HG02678 (cell line): ENCODE data around the gene FAM209A.
"Not testable (repeated sequence)": the region's sequence is repeated elsewhere in the genome, so short reads cannot be mapped to it uniquely, and the experiment has no call there.

Experiments used
- ATAC-seq: cut with Tn5 transposase; IDR thresholded peaks from one replicate; pipeline ENCODE4 v1.9.1; 2021; ENCODE audit warnings: mild to moderate bottlenecking, moderate library complexity; ENCODE audit not compliant: unreplicated experiment

The FAM209A gene, protein sequence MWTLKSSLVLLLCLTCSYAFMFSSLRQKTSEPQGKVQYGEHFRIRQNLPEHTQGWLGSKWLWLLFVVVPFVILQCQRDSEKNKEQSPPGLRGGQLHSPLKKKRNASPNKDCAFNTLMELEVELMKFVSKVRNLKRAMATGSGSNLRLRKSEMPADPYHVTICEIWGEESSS

DNA sequence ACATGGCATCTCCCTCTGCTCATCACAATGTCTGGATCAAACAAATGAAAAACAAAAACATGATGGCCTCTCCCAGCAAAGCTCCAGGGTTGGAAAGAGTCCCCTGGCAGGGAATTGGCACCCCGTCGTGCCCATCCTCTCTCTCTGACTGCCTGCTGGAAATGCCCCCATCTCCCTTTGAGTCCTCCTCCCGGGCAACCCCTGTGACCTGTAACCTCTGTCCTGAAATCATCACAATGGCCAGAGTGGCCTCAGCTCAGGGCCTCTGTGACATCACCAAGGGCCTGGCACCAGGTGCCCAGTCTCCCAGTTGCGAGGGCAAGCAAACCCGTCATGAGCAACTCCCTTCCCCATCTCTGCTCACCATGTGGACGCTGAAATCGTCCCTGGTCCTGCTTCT is at the start of gene FAM209A:
FAM209A (plus strand) TSS at position 301 of the 400 bp plus-strand sequence; CDS start at position 366, 65 bp downstream.
- not testable (repeated sequence) for ATAC-seq

DNA sequence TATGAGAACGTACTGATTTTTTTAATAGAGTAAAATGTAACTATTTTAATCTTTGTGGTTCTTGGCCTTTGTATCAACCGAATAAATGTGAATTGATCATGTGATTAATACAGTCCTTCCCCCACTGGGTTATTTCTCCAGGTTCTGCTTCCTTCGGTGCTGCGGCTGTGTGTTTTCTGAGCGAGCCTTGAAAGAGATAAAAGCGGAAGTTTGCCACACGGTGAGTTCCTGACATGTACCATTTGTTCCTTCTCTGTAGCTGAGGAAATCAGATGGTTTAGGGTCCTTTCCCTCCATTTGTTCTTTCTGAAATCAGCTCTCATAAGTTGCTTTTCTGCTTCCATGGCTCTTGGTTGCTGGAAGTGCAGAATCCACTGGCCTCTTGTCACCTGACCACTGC is 40.6 kb upstream of the FAM209A start:
- no peak for ATAC-seq

DNA sequence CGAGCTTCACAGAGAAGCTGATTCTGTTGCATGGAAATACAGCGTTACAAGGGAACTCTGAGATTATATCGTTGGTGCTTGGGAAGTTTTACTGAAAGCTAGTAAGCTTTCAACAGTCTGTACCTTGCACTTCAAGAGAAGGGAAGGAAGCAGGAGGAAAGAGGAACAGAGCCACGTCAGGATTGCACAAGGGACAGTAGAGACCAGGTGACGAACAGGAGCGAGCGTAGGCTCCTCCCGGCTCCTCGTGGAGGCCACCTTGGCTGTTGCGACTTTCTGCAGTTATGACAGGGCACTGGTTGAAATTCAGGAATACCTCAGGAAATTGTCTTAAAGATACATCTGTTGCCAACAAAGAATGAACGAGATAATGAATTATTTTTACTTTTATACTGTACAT is 37.3 kb upstream of the FAM209A start:
- no peak for ATAC-seq

DNA sequence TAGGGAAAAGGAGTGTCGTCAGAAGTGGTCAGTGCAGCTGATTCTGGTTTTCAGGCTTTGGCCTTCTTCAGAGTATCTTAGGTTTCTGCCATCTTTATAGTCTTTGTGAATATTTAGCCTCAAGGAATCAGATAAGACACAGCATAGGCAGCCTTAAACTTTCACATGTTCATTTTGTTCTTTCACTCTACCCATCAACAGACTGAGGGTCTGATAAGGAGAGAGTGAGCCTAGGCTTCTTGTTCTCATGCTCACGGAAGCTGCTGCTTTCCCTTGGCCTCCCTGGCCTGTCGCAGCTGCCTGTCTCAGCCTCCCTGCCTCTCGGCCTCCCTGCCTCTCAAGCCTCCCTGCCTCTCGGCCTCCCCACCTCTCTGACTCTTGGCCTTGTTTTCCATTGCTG is 36.0 kb upstream of the FAM209A start:
- ATAC-seq: no peak

DNA sequence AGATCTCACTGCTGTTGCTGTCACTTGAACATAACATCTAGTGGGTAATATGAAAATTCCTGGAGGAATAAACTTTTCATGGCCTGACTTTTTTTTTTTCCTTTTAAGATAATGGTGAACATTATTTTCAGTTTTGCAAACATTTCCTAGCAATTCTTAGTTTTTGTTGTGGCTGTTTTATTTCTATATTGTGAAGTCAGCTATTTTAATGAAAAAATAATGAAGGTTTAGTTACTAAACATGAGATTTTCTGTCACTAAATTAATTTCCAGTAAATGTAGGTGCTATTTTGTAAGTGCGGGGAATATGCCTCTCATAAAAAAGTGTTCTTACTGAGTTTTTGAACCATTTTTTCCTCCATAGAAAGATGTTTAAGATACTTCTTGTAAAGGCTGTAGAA is 23.4 kb upstream of the FAM209A start:
- no peak for ATAC-seq

DNA sequence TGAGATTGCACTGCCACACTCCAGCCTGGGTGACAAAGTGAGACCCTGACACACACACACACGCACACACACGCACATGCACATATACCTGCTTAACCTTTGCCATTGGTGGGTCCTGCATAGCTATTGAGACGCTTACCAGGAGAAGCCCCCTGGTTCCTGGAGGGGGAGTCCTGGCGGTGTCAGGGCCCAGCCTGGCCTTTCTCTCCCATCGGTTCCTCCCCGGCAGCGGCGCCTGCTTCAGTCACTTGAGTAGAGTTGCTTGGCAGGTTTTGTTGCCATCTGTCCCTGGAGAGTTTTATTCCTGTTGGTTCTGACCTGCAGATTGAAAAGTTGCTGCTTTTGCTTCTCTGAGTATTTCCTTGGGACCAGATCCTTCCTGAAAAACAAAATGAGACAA is 20.6 kb upstream of the FAM209A start:
- ATAC-seq: no peak

DNA sequence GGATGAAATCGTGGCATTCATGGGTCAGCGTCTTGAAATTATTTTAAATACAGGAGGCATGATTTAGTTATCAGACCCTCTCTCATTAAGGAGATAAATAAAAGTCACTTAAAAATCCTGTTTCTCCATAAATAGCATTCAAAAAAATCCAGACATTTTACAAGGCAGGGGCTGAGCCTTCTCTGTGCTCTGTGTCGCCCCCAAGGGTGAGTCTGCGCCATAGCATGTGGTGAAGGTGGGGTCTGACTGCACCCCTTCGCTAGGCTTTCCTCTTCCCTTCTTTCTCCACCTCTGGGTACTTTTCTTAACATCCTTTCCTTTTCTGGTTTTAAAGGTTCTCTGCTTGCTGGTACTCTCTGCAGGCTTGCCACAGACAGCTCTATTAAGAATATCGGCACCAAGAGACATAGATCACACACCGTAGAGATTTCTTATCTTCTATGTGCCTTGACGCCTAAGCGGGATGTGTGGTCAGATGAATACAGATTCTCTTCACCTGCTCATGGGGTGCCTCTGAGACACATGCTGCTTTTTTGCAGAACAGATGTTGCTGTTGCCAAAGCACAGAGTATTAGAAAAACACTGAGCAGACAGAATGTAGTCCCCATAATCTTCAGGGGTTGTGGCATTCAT is 20.1 kb upstream of the FAM209A start:
- no peak for ATAC-seq

DNA sequence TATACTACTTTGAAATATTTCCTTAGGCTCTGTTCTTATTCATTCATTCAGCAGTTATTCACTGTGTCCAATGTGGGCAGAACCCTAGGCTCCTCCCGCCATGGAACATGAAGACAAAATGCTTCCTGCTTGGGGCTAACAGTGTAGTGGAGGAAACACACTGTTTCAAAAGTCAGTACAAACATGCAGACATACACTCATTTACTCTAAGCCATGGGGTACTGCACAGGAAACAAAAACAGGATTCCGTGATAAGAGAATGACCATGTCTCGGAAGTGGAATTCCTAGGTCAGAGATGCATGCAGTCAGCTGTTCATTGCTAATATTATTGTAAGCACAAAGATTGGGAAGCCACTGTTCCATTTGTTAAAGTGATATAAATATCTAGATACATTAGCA is 18.4 kb upstream of the FAM209A start:
- ATAC-seq: no peak

DNA sequence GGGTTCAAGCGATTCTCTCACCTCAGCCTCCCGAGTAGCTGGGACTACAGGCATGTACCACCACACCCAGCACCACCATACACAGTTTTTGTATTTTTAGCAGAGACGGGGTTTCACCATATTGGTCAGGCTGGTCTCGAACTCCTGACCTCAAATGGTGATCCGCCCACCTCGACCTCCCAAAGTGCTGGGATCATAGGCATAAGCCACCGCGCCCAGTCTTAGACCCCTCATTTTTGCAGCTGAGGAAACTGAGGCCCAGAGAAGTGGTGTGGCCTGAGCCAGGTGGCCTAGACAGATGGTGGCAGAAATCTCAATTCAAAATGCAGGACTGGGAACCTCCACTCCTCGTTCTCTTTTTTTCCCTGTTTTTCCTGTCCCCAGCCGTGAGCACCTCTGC is 12.6 kb upstream of the FAM209A start:
- no peak for ATAC-seq

DNA sequence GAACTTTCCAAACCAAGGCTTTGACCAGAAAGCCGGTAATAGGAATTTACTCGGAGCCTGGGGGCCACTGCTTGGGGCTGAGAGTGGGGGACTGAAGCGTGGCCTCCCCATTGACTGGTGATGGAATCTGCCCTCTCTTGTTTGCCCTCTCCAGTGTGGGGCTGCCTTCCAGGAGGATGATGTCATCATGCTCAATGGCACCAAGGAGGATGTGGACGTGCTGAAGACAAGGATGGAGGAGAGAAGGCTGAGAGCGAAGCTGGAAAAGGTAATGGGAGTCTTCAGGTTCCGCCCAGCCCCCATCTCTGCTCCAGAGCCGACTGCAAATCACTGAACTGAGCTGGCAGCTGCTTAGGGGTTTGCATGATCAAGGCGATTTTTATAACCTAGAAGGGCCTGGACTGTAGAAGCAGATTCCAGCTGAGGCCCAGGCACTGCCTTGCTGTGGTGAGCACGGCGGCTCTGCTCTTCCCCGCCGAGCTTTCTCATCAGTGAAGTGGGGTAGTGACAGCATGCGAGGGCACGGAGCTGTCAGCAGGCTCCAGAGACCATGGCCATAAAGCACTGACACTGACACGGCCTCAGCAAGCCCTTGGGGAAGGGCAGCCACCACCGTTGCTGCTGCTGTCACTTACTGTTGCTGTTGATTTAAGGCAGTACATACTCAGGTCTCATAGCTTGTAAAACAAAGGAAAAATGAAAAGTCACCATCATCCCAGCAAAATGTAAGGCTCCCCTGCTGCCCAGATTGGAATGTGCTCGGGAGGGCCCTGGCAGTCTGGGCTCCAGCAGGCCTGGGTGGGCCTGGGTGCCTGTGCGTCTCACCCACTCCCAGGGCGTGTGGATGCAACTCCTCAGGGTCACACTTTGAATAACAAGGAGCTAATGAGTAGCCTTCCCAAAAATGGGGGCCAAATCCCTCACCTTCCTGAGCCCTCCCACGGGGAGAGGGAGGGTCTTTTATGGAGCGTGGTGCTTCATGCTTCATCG is 11.1 kb upstream of the FAM209A start:
- ATAC-seq: no peak

DNA sequence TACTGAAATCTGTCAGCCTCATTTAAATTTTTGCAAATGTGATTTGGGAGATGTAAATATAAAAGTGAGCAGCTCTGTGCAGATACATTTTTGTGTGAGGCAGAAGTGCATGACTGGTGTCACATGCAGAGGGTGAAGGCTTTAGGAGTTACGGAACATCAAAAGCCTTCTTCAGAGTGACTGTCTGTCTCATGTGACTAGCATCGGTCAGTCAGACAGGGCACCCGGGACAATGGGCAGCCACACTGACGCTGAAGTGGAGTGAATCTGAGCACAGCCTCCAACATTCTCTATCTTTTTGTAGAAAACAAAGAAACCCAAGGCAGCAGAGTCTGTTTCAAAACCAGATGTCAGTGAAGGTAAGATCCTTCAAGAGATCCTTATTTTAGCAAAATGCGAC is 7.9 kb upstream of the FAM209A start:
- no peak for ATAC-seq

DNA sequence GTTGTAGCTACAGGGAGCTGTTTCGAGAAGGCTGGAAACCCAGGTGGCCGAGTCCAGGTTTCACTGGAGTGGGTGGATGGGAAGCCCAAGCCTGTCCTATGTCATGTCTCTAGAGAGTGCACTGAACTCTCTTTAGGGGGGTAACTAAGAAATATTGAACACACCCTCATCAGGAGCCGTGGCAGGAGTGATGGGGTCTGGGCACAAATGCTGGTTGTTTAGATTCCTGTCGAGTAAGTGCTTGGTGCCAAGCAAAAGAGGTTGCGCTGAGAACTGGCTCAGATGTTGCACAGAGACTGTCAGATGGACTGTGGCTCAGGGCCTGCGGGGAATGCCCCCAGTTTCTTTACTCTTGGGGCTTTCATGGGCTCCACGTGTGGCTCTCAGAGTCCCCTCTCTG is 7.3 kb upstream of the FAM209A start:
- no peak for ATAC-seq

DNA sequence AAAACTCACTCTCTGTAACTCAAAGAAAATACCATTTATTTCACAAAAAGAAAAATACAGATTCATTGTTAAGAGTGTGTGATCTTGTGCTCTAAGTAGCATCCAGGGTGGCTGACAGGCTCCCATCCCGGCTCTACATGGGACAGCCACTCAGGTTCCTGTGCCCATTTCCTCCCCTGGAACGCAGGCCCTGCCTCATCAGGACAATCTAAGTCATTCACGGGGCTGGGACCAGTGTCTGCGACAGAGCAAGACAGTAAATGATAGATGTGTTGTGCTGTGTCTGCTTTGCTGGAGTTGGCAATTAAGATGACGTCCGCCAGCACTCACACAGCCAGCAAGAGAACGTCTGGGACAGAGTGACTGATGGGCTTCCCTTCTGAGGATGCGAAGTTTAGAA is 6.9 kb upstream of the FAM209A start:
- no peak for ATAC-seq

DNA sequence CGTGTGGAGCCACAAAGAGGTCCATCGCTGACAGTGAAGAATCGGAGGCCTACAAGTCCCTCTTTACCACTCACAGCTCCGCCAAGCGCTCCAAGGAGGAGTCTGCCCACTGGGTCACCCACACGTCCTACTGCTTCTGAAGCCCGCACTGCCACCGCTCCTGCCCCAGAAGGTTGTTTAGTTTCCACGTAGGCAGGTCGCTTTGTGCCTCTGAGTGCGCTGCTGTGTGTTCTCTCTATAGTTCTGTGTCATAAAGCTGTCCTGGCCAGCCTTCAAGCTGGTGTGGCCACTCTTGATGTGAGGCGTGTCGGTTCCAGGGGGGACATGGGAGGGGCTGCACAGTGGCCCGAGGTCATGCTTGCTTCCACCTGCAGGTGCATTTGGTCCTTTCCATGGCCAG is 6.4 kb upstream of the FAM209A start:
- no peak for ATAC-seq

DNA sequence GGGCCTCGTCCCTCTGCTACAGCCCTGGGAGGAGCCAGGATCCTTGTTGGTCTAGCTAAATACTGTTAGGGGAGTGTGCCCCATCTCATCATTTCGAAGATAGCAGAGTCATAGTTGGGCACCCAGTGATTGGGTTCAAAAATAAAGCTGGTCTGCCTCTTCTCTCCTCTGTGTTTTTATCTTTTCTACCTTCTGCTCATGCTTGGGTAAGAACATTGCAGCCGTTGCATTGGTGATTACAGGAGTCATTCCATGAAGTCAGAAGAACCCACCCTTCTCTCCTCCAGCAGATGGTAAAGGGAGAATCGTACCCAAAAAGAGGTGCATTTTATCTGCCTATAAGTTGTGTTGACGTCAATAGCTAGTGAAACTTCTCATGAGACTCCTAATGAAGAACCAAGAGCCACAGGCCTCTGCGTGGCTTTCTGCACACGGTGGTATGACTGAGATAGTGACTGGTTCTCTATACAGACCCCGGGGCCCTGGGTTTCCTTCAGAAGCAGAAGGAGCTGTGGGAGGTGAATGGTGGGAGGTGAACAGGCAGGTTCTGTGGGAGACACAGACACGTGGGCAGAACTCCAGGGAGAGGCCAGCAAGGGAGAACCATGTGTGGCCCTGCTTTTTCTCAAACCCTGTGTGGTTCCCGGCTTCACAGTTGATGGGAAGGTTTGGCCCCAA is 5.7 kb upstream of the FAM209A start:
- no peak for ATAC-seq

DNA sequence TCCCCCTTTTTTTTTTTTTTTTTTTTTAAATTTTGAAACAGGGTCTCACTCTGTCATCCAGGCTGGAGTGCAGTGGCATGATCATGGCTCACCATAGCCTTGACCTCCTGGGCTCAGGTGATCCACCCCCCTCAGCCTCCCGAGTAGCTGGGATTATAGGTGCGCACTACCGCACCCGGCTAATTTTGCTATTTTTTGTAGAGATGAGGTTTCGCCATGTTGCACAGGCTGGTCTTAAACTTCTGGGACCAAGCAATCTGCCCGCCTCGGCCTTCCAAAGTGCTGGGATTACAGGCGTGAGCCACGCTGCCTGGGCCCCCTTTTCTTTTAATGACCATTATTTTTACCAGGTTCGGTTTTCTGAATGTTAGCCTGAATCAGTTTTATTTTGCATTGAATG is 5.0 kb upstream of the FAM209A start:
- ATAC-seq: no peak

DNA sequence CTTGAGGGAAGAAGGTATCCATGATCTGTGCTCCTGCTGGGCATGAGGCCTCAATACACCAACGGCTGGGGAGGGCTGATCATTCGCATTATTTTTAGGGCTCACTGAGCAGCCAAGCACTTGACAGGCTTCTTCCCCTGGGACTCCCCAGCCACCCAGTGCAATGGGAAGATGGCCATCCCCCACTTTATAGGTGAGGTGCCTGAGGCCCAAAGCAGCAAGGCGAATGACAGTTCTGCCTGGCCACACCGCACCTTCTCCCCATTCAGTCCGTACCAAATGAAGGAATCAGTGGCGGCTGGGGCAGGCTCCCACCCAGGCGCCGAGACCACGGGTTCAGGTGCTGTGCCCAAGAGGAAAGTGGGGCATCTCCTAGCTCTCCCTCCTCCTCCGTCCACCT is 4.4 kb upstream of the FAM209A start:
- ATAC-seq: no peak

DNA sequence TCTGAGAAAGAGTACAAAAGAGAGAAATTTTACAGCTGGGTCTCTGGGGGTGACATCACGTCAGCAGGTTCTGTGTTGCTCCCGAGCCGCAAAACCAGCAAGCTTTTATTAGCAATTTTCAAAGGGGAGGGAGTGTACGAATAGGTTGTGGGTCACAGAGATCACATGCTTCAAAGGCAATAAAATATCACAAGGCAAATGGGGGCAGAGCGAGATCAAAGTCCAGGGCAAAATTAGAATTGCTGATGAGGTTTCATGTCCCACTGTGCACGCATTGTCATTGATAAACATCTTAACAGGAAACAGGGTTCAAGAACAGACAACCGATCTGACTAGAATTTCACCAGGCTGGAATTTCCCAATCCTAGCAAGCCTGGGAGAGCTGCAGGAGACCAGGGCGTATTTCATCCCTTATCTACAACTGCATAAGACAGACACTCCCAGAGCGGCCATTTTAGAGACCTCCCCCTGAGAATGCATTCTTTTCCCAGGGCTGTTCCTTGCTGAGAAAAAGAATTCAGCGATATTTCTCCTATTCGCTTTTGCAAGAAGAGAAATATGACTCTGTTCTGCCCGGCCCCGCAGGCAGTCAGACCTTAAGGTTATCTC is 3.7 kb upstream of the FAM209A start:
- ATAC-seq: not testable (repeated sequence)

DNA sequence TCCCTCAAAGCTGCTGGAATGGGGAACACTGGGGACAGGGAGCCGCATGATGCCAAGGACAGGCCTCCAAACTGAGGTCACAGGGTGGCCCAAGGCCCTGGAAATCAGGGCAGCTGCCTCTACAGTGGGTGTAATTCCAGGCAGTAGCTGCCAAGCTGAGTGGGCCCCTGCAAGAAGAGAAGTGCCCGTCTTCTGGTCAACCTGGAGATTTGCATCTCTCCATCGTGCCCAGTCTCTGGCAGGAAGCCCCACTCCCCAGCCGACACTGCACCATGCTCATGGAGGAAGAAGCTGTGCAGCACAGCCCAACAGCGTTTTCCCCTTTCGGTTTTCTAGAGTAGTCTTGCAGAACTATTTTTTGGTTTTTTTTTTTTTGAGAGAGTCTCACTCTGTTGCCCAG is 2.2 kb upstream of the FAM209A start:
- ATAC-seq: no peak

DNA sequence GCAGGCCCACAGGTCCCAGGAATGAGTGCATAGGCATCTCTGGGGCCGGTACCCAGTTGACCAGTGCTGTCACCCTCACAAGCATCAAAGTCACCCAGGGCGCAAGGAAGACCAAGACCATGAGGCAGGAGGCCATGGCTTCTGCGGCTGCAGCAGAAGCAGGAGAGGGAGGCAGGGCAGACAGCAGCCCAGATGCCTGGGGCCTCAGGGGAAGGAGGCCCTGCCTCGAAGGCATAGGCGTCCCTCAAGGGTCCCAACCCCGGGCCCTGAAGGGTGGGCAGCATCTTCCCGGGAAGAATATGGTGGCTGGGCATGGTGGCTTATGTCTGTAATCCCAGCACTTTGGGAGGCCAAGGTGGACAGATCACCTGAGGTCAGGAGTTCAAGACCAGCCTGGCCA is 3.0 kb downstream of the FAM209A start:
- no peak for ATAC-seq

DNA sequence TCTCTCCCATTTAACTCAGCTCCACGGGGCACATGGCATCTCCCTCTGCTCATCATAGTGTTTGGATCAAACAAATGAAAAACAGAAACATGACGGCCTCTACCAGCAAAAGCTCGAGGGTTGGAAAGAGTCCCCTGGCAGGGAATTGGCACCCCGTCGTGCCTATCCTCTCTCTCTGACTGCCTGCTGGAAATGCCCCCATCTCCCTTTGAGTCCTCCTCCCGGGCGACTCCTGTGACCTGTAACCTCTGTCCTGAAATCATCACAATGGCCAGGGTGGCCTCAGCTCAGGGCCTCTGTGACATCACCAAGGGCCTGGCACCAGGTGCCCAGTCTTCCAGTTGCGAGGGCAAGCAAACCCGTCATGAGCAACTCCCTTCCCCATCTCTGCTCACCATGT is 8.4 kb downstream of the FAM209A start, which contains the start of gene FAM209B:
FAM209B (plus strand) TSS at position 301 of the 400 bp plus-strand sequence; CDS start at position 397, 96 bp downstream.
- ATAC-seq: not testable (repeated sequence)
